HG03066 (cell line): ENCODE measurements around the gene SNF8.
"Not testable (repeated sequence)": the region's sequence is repeated elsewhere in the genome, so short reads cannot be mapped to it uniquely, and the experiment has no call there.

Source experiments
- ATAC-seq: cut with Tn5 transposase; IDR thresholded peaks from one replicate; pipeline ENCODE4 v1.9.1; 2021; ENCODE audit warnings: low read depth; ENCODE audit not compliant: unreplicated experiment

SNF8 gene, protein sequence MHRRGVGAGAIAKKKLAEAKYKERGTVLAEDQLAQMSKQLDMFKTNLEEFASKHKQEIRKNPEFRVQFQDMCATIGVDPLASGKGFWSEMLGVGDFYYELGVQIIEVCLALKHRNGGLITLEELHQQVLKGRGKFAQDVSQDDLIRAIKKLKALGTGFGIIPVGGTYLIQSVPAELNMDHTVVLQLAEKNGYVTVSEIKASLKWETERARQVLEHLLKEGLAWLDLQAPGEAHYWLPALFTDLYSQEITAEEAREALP

DNA sequence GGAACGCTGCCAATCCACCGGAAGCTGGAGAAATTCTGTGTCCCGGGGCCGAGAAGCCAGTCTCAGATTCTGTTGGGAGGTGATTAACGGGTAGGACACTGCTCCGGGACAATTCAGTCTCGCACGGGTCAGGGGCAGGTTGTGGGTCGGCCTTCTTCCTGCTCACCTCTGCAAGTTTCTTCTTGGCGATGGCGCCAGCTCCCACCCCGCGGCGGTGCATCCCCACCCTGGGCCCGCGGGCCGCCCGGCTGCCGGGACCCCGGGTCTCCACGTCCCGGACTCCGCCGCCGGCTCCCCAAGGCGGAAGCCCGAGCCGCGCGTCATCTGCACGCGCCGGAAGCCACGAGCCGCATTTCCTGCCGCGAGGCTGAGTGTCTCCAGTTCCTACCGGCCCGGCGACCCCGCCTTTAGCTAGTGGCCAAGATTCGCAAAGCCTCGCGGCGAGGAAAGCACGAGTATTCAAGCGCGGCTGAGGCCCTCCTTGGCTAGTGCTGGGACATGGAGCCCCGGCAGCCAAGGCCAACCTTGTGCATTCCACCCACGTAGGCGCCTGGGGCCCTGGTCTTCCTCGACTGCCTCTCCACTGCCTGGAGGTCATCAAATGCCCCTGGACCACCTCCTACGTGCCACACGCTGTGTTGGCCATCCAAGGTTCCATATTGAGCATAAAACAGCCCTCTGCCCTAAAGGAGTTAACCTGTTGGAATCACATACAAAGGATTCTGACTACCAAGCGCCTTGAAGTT, at the start of gene SNF8:
SNF8 (minus strand) TSS at position 328 of the 746 bp plus-strand sequence; CDS start at position 220, 108 bp downstream.
- no peak for ATAC-seq

DNA sequence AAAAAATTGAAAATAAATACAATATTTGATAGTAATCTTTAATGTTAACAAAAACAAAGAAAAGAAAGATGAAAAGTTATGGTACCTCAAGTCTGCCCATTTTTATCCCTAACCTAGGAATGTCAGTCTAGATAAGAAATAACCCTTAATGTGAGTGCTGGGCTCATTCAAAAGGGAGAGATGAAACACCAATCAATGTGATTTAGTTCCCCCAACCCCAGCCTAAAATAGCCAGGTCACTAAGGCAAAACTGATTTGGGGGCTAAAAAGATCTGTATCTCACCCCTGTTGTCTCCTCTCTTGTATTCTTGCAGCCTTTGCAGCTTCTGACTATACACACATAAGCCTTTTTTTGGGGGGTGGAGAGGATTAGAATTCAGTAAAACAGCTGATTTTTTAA, 49.3 kb upstream of the SNF8 start:
- ATAC-seq = no peak

DNA sequence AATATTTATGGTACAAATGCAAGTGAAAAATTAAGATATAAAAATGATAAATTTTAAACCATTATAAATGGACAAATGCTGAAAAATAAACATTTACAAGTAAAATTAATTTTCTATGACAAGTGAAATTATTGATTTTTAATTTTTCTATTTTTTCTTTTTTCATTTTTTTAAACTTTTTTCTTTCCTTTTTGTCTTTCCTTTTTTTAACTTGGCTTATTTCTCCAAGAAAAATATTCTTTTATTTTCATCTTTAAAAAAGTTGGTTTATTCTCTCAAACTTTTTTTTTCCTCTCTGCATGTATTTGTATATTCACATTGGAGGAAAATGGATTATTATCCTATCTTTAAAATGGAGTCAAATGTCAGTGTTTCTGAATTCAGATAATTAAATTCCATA, 48.7 kb upstream of the SNF8 start:
- ATAC-seq = no peak

DNA sequence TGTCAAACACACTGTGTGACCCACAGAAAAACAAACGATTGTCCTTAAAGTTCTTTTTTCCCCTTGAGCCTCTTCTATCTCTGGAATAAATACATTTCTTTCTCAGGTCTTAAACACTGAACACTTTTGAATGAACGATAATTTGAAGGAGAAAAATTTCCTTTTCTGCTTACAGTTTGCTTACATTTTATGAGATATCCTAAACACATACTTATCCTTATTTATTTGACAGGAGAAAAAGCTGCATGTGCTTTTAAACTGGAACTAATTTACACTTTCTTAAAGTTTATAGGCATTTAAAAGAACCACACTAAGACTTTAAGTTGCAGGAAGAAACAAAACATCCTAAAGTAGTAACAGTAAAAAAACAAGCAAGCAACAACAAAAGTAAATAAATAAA, 47.8 kb upstream of the SNF8 start:
- ATAC-seq = no peak

DNA sequence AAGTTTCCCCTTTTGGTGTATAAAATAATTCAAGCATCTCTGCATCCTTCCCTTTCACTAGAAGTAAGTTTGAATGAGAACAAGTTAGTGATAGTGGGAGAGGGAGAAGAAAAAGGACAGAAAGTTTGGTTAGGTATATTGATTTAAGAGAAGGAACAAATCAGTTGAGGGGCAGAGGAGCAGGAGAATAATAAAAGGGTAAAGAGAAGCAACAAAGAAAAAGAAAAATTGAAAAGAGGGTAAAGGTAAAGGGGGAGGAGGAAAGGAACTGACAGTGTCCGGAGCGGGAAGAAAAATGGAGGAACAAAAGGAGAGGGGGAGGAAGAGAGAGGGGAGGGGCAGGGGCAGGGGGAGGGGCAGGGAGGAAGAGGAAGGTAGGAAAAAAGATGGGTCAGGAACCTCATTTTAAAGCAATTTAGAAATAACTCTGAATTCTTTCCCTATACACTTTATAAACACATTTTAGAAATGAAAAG, 46.3 kb upstream of the SNF8 start:
- ATAC-seq = no peak

DNA sequence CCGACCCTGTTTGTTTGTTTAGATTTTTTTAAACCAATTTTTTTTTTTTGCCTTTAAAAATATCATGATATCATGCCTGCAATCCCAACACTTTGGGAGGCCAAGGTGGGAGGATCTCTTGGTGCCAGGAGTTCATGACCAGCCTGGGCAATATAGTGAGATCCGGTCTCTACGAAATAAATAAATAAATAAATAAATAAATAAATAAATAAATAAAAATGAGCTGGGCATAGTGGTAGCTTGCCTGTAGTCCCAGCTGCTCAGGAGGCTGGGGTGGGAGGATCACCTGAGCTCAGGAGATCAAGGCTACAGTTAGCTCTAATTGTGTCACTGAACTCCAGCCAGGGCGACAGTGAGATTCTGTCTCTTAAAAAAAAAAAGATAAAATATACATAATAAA, 44.5 kb upstream of the SNF8 start:
- no peak for ATAC-seq

DNA sequence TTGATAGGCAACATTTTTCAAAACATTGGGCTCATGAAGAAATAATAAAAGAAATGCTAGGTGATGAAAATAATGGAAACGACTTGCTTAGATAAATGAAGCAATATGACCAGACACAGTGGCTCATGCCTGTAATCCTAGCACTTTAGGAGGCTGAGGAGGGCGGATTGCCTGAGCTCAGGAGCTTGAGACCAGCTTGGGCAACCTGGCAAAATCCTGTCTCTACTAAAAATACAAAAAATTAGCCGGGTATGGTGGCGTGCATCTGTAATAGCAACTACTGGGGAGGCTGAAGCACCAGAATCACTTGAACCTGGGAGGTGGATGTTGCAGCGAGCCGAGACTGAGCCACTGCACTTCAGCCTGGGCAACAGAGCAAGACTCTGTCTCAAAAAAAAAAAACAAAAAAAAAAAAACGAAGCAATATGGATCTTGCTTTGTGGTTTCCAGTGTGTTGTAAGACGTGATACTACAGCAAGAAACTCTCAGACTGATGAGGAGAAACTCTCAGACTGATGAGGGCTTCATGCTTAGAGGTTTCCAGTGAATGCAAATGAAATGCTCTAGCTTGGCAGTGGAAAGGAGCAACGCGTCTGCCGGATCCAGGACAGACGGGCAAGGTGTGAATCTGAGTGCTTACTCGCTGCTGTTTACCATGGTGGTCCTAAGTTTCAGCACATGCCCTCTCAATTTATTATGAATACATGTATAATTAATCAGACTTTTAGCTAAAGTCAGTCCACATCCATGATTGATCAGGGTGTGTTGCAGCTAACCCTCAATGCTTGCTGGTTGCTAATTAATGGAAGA, 41.0 kb upstream of the SNF8 start:
- ATAC-seq = no peak

DNA sequence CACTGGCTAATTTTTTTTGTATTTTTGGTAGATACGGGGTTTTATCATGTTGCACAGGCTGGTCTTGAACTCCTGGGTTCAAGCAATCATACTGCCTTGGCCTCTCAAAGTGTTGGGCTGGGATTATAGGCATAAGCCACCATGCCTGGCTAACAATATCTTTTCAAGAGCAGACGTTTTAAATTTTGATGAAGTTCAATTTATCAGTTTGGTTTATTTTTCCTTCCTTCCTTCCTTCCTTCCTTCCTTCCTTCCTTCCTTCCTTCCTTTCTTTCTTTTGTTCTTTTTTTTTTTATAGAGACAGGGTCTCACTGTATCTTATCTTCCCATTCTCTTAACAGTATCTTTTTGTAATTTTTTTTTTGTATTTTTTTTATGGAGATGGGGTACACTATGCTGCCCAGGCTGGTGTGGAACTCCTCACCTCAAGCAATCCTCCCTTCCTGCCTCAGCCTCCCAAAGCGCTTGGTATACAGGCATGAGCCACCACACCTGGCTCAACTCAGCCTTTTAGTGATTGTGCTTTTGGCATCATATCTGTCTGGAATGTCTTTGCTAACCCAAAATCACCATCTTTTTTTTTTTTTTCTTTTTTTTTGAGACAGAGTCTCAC, 37.4 kb upstream of the SNF8 start:
- ATAC-seq = no peak

DNA sequence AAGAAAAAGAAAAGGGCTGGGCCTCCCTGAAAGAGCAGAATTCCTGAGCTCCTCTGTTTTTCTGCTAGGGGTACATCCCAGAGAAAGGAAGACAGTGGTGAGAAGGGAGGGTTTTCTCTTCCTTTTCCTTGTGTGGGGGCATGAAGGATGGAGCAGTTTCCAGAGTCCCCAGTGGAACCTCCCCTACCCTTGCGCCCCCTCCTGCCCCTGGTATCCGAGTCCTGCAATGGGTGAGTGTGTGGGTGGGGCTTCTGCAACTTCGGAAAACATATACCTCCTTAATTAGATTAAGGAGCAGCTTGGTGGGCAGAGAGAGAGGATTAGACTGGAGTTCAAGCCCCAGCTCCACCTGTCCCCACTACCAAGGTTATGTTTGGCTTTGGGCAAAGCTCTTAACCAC, 29.2 kb upstream of the SNF8 start:
- no peak for ATAC-seq

DNA sequence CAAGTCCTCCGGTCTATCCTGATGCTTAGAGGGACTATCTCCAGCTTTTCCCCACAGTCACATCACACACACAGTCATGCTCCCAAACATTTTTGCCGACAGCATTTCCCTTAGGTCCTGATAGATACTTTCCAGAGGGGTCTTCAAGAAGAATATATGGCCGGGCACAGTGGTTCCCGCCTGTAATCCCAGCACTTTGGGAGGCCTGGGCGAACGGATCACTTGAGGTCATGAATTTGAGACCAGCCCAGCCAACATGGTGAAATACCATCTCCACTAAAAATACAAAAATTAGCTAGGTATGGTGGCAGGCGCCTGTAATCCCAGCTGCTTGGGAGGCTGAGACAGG, 28.1 kb upstream of the SNF8 start:
- ATAC-seq = no peak

DNA sequence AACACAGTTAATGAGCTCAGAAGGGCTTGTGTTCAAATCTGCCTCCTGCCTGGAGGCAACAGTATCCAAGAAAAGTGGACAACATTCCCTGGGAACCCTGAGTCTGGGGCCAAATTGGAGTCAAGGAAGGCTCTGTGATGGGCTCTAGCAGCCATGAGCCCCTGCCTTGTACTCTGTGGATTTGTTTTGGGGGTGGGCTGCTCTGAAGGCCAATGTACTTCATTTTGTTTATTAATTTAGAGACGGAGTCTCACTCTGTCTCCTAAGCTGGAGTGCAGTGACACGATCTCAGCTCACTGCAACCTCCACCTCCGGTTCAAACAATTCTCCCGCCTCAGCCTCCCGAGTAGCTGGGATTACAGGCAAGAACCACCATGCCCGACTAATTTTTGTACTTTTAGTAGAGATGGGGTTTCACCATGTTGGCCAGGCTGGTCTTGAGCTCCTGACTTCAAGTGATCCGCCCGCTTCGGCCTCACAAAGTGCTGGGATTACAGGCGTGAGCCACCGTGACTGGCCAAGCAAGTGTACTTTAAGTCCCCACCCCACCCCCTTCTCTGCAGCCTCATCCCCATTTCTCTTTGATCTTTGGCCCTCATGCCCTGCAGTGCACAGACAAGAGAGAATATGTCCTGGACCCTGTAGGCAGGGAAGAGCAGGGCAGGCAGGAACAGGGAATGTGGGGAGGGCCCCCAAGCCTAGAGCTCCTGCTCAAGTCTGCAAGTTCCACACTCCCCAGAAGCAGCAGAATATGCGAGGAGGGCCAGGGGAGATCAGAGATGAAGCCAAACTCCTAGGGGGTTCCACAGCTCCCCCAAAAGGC, 26.4 kb upstream of the SNF8 start:
- ATAC-seq = no peak

DNA sequence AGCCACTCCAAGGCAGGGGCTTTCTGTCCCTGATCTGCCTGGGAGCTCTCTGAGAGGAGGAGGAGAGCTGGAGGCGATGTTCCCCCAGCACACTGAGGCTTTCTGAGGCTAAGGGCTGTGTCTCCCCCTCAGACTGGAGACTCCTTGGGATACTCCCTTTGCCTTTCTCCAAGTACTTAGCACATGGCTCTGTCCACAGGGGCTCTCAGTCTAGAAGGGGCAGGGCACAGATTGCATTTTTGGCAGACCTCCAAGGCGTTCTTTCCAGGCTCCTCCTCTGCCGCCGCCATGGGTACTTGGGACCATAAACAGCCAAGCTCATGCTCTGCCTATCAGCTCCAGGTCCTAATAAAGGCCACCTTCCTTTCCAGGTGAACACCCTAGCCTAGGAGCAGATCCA, 25.6 kb upstream of the SNF8 start:
- ATAC-seq = no peak

DNA sequence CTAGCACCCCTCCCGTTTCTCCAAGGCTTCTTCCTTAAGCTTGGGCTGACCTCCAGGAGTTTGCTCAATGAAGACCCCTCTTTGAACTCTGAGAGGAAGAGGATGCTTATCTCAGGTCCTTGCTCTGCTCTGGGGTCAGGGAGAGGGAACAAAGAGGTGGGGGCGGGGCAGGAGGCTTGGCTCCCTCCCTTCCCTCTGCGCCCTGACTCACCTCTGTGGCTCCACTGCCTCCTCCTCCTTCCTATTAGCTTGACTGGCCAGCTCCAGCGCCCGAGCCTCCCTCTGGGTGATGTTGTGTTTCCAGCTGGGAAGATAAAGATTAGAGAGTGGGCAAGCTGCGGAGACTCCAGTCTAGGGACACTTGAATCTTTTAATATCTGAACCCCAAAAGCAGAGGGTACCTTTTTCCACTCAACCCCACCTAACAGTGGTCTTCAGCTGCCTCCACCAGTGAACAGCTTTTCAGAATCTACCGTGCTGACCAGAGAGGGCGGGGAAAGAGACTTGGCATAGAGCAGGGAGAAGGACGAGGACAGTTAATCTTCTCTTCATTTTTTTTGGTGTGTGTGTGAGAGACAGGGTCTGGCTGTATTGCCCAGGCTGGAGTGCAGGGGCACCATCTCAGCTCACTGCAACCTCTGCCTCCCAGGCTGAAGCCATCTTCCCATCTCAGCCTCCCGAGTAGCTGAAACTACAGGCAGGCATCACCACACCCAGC, 17.0 kb upstream of the SNF8 start:
- ATAC-seq = no peak

DNA sequence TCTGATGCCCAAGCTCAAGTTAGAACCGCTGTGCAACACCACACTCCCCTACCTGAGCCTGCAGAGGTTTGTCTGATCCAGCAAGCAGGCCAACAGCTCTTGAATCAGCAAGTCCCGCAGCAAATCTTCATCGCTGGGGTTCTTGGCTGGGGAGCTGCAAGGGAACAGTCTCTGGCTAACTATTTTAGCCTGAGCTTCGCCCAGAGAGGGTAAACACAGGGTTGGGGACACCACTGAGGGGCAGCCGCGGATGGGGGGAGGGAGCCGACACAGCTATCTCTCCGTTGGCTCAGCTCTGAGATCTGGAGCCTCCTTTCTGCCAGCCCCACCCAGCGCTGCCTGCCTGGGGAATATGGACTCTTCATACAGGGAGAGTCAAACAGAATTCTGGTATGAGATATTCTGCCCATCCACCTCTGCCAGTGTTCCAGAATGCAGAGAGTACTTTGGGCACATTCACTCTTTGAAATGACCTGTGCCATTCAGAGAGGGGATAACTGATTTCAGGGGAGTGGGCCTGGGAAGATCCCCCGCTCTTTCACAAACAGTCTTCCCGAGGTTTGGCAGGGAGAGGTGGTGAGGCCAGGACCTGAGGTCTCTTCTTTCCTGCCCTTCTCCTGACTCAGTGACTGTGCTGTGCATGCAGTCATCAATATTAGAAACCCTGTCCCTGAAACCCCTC, 16.3 kb upstream of the SNF8 start:
- no peak for ATAC-seq

DNA sequence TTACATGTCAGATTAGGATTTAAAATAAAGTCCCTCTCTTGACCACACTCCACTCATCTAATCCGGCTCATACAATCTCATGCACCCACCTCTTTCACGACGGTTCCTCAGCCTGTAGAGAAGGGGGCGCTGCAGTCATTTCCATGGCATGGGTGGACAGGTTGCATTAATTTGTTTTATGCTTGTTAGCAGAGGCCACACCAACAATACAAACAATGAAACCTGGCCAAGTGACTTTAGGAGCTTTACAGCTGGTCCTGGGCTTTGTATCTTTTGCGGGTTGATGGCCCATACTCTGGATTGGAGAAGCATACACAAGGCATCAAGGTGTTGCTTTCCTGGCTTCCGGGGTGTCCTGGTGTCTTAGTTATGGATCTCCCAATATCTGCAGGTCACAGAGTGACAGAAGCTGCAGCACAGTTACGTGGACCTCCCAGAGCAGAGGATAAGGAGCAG, 9.7 kb upstream of the SNF8 start:
- no peak for ATAC-seq

DNA sequence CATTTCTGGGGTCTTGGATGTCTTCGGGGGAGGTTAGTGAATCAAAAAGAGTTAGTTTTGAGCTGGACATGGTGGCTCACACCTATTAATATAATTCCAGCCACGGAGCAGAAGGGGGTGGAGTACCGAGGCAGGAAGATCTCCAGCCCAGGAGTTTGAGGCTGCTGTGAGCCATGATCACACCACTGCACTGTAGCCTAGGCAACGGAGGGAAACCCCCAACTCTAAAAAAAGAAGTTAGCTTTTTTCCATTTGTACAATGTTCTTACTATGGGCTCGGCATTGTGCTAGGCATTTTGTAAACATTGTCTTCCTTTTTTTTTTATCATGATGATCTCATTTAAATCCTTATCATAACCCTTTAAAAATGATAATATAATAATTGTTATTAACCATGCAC, 8.3 kb upstream of the SNF8 start:
- no peak for ATAC-seq

DNA sequence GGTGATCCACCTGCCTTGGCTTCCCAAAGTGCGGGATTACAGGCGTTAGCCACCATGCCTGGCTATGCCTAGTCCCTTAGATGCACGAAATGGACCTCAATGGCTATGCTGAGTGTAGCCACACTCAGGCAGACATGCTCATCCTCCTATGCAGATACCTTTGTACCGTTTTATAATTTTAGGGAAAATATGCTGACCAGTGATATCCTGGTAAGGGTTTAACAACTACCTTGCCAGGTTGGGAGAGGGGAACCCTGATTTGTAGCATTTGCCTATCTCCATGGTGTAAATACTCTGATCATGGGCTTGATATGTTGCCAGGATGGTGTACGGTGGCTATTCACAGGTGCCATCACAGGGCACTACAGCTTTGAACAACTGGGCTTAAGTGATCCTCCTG, 6.9 kb upstream of the SNF8 start:
- ATAC-seq = no peak

DNA sequence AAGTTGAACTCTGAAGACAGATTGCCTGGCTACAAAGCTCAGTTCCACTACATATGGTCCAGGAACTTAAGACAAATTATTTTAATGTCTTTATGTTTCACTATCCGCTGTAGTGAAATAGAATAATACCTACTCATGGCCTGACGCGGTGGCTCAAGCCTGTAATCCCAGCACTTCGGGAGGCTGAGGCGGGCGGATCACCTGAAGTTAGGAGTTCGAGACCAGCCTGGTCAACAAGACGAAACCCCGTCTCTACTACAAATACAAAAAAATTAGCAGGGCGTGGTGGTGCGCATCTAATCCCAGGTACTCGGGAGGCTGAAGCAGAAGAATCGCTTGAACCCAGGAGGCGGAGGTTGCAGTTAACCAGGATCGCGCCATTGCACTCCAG, 614 bp upstream of the SNF8 start:
- ATAC-seq = not testable (repeated sequence)

DNA sequence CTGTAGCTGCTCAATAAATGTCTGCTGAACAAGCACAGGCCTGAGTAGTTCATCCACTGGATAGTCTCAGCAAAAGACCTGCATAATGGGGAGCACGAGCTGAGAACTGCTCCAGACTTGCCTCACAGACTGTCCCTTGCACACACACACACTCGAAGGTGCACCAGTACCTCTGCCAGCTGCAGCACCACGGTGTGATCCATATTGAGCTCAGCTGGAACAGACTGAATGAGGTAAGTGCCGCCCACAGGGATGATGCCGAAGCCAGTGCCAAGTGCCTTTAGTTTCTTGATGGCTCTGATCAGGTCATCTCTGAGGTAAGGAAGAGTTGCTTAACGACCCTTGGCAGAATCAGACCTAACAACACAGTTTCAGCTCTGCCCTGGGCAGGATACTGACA, 11.6 kb downstream of the SNF8 start:
- no peak for ATAC-seq
